Transverse colon (tissue), 4 donors: ENCODE measurements around the gene HSD17B2.

Source experiments
- EP300 ChIP-seq: sonication (generic); formaldehyde crosslinking; IDR thresholded peaks from one replicate; pipeline ENCODE4 v1.6.1; 2017; ENCODE audit warnings: antibody characterized with exemption, low read depth
- POLR2A ChIP-seq: fragments of 450-650 bp; IDR thresholded peaks from one replicate; pipeline ENCODE4 v1.6.1; 2016; ENCODE audit warnings: antibody characterized with exemption, mild to moderate bottlenecking, moderate library complexity
- POLR2AphosphoS5 ChIP-seq, 3 donors: sonication (generic); formaldehyde crosslinking; IDR thresholded peaks; one replicate each; pipeline ENCODE4 v1.6.1; 2016; ENCODE audit warnings: antibody characterized with exemption in 3 of 3
- TF ChIP-seq, protein P1 (sequence below), 5 experiments: fragments of 200-600 bp in 3 of 5; fragments of 450-650 bp in 2 of 5; sonication (generic) in 3 of 5; IDR thresholded peaks; 1 replicate in 2 of 5; 2 replicates in 3 of 5; pipeline ENCODE4 v1.5.1; 2016 to 2017; ENCODE audit warnings: antibody characterized with exemption in 5 of 5, inconsistent platforms in 3 of 5, mild to moderate bottlenecking in 2 of 5, moderate library complexity in 1 of 5

- TF ChIP-seq, protein P1, sequence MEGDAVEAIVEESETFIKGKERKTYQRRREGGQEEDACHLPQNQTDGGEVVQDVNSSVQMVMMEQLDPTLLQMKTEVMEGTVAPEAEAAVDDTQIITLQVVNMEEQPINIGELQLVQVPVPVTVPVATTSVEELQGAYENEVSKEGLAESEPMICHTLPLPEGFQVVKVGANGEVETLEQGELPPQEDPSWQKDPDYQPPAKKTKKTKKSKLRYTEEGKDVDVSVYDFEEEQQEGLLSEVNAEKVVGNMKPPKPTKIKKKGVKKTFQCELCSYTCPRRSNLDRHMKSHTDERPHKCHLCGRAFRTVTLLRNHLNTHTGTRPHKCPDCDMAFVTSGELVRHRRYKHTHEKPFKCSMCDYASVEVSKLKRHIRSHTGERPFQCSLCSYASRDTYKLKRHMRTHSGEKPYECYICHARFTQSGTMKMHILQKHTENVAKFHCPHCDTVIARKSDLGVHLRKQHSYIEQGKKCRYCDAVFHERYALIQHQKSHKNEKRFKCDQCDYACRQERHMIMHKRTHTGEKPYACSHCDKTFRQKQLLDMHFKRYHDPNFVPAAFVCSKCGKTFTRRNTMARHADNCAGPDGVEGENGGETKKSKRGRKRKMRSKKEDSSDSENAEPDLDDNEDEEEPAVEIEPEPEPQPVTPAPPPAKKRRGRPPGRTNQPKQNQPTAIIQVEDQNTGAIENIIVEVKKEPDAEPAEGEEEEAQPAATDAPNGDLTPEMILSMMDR (IDR thresholded peaks at IDR 0.05): no peak
- TF ChIP-seq POLR2A (no peak), POLR2AphosphoS5 (IDR thresholded peaks at IDR 0.05) (no peak), EP300 (no peak)
Observed at GRCh38 chr16:82093666-82094300, 58.7 kb downstream of the HSD17B2 start.
